ENCODE measurements around the gene MFGE8.
A peak's percentile ranks its signal among the peaks of the same experiment; 100 is the strongest.

Gene MFGE8

GRCh38 chr15:88918738-88919137 lies 5.6 kb upstream of the MFGE8 start:
- DNase-seq (ENCODE audit: low spot score), result no peak

- no peak for DNase-seq (ENCODE audit: low spot score)
Observed at GRCh38 chr15:88917760-88918159, 4.6 kb upstream of the MFGE8 start.

GRCh38 chr15:88915354-88915753 lies 2.2 kb upstream of the MFGE8 start:
- DNase-seq (ENCODE audit: low spot score), result no peak

DNA sequence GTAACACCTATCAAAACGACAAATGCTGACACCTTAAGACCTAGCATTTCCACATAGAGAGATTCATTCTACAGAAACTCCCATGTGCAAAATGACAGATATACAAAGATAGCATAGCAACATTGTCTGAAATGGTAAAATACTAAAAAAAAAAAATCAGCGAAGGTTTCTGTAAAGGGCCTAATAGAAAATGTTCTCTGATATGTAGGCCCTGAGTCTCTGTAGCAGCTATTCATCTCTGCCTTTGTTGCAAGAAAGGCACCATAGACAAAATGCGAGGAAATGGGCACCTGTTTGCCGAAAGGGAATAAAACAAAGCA lies 631 bp upstream of the MFGE8 start:
- DNase-seq (ENCODE audit: low spot score), result no peak

GRCh38 chr15:88912500-88912921 lies 668 bp downstream of the MFGE8 start:
- no peak for DNase-seq (ENCODE audit: low spot score)

GRCh38 chr15:88911766-88912118 lies 1.4 kb downstream of the MFGE8 start:
- DNase-seq (ENCODE audit: low spot score), result no peak

DNA sequence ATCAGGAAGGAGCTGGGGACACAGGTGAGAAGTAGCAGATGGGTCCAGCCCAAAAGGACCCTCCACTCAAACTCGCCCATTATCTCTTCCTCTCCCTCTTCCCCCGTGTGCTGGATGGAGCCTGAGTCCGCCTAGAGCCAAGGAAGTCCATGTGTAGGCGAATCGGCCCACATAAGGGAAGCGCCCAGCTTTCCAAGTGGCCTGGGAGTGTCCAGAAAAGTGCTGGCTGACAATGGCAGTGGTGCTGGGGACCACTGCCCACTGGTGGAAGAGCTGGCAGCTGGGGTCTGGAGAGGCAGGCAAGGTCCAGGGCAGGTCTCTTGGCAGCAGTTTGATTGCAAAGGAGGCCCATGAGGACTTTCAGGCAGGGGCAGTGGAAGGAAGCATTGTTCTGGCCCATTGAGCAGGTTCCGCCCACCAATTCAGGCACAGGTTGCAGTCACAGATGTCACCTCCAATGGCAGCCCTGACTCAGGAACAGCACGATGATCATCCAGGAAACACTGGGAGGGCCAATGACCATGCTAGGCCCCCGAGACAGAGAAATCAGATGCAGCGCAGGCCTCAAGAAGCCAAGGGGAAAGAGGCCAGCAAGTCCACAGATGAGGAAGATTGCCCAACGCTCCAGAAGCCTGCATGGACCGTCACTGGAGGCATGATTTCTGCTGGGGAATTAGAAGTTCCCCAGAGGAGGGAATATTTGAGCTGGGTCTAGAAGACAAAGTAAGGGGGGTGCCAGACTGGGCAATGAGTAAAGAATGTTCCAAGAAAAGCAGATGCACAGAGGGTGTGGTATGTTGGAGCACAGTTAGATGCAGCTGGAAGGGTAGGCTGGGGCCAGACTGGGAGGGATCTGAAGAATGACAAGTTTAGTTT lies 3.0 kb downstream of the MFGE8 start:
- DNase-seq (ENCODE audit: low spot score), result no peak

DNA sequence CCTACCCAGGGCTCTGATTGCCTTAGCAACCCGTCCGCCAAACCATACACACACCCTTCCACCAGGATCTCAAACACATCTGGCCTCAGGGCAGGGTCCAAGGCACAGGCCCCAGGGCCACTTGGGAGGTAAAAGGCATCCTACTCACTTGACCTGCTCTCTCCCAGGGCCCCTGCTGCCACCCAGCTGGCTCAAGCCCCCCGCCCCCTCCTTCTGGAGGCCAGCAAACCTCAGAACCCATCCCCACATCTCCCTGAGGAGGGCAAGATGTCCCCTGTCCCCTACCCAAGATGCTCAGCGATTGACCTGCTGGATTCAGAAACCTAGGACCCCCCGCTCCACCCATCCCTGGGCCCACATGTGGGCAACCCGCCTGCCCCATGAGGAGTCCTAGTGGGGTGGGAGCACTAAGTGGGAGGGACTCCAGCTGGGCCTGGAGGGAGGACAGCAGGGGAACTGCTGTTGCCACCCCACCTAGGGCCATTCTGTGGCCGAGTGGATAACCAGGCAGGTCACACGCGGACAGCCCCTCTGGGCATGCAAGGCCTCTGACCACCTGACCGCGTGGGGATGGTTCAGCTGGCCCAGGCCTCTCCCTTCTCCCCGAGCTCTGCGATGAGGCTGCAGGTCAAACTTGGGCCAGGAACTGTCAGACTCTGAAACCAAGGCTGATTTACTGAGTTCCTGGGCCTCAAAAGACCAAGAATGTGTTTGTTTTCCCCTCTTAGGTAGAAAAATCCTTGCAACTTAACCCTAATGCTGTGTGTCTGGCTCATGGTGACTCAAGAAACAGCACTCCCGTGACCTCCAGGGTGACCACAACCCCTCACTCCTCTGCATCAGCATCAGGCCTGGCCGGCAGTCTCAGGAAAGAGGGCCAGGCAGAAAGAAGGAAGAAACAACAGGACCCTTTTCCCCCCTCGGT lies 4.2 kb downstream of the MFGE8 start:
- DNase-seq (ENCODE audit: low spot score), result no peak

GRCh38 chr15:88908123-88908522 lies 5.1 kb downstream of the MFGE8 start:
- no peak for DNase-seq (ENCODE audit: low spot score)

- no peak for DNase-seq (ENCODE audit: low spot score)
Observed at GRCh38 chr15:88907111-88907510, 6.1 kb downstream of the MFGE8 start.

- DNase-seq (ENCODE audit: low spot score), result no peak
Observed at GRCh38 chr15:88906551-88906950, 6.6 kb downstream of the MFGE8 start.

DNA sequence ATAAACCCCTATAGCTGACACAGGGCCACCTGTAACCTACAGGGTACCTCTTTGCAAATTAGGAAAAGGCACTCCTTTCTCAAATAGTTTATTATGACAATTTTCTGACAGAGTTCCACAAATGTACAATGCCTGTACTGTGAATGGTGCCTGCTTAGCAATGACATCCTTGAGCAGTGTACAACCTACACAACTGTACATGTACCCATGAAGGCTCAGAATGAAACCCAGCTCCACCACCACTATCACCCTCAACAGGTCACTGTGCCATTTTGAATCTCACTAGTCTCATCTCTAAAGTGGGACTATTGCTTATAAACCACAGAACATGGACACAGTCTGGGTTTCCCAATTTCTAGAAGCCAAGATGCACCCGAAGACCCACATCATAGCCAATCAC lies 7.0 kb downstream of the MFGE8 start:
- DNase-seq (ENCODE audit: low spot score), result no peak

DNA sequence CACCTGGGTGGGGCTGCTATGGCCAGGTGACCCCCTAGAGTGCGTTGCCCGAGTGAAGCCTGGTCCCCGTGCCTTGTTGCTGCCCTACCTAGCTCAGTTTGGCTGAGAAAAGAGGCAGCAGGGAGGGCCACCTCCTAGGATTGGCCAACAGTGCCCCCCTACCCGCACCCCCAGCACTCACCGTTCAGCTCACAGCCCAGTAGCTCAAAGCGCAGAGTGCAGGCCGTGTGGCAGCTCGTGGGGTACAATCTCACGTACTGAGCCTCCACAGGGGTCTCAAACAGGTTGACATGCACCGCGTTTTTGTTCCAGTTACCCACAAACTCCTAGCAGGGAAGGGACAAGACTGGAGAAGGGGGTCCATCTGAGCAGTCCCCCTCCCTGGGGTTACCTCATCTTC lies 7.6 kb downstream of the MFGE8 start:
- no peak for DNase-seq (ENCODE audit: low spot score)

GRCh38 chr15:88904624-88905327 lies 8.4 kb downstream of the MFGE8 start:
- peak; percentile 83 for DNase-seq (ENCODE audit: low spot score)

- no peak for DNase-seq (ENCODE audit: low spot score)
Observed at GRCh38 chr15:88904257-88904623, 8.9 kb downstream of the MFGE8 start.

DNA sequence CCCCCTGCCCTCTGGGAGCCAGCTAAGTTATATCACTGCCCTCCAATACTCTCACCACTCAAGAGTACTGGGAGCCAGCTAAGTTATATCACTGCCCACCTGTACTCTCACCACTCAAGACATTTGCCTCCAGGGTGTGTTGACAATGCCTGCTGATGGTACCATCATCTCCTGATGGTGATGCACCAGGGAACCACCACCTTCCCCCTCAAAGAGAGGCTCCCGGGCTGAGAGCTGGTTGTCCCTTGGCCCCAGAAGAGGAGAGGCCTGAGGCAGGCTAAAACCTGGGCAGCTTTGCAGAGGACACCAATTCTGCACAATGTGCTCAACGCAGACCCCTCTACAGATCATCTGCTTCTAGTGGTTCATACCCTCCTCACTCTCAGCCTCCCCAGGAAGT lies 10.3 kb downstream of the MFGE8 start:
- DNase-seq (ENCODE audit: low spot score), result no peak

GRCh38 chr15:88902221-88902835 lies 10.9 kb downstream of the MFGE8 start:
- DNase-seq (ENCODE audit: low spot score), result no peak

GRCh38 chr15:88901508-88902220 lies 11.5 kb downstream of the MFGE8 start:
- no peak for DNase-seq (ENCODE audit: low spot score)

DNA sequence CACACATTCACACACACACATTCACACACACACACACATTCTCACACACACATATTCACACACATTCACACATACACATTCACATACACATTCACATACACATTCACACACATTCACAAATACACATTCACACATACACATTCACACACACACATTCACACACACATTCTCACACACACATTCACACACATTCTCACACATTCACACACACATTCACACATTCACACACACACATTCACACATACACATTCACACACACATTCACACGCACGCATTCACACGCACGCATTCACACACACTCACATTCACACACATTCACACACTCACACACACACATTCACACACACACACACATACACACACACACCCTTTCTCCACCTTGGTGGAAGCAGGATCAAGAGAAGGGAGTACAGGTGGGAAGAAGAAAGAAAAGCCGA lies 12.2 kb downstream of the MFGE8 start:
- DNase-seq (ENCODE audit: low spot score), result no peak

GRCh38 chr15:88900309-88900981 lies 12.7 kb downstream of the MFGE8 start:
- no peak for DNase-seq (ENCODE audit: low spot score)

DNA sequence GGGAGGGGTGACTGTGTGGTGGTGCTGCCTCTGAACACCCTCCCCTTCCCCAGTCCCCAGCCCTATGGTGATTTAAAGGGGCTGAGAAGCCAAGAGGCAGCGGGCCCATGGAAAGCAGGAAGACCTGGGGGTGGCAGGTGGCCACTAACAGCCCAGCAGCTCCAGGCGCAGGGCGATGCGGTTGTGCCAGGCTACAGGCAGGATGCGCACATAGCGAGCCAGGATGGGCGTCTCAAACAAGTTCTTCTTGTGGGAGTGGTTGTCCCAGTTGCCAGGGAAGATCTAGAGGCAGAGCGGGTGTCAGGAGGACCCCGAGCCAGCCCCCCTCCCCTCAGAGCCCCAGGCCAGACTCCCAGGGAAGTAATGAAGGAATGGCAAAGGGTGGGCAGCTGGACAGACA lies 13.9 kb downstream of the MFGE8 start:
- no peak for DNase-seq (ENCODE audit: low spot score)
